ENCODE measurements around the gene FRMD3. TPM values are rescaled to one million over a fixed set of nuclear protein-coding genes. Genes with fewer than 3 reads are reported as not detected.
"Not testable (repeated sequence)": the region's sequence is repeated elsewhere in the genome, so short reads cannot be mapped to it uniquely, and the experiment has no call there.

The FRMD3 gene
- total RNA-seq, 1 donor from 2014 or later: 0.65 TPM

- no peak overlapping the region for H3K4me3 Mint-ChIP-seq (ENCODE audit: low read depth)
- no peaks in the 10 kb centered on the region for H3K27me3 Mint-ChIP-seq
- H3K9me3 Mint-ChIP-seq (ENCODE audit: low read depth): peaks cover 8% of the 10 kb centered on the region
- H3K27ac Mint-ChIP-seq: no peak overlapping the region
- no peak for DNase-seq (ENCODE audit: low spot score, unreplicated experiment)
- H3K4me1 Mint-ChIP-seq (ENCODE audit: low read depth): no peaks in the 10 kb centered on the region
- no peaks in the 10 kb centered on the region for H3K36me3 Mint-ChIP-seq (ENCODE audit: insufficient read depth)
- TF ChIP-seq, protein P1, sequence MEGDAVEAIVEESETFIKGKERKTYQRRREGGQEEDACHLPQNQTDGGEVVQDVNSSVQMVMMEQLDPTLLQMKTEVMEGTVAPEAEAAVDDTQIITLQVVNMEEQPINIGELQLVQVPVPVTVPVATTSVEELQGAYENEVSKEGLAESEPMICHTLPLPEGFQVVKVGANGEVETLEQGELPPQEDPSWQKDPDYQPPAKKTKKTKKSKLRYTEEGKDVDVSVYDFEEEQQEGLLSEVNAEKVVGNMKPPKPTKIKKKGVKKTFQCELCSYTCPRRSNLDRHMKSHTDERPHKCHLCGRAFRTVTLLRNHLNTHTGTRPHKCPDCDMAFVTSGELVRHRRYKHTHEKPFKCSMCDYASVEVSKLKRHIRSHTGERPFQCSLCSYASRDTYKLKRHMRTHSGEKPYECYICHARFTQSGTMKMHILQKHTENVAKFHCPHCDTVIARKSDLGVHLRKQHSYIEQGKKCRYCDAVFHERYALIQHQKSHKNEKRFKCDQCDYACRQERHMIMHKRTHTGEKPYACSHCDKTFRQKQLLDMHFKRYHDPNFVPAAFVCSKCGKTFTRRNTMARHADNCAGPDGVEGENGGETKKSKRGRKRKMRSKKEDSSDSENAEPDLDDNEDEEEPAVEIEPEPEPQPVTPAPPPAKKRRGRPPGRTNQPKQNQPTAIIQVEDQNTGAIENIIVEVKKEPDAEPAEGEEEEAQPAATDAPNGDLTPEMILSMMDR (IDR thresholded peaks at IDR 0.05; ENCODE audit: unreplicated experiment): no peak
Measured at GRCh38 chr9:83362341-83362995, 175.7 kb downstream of the FRMD3 start.

- no peaks in the 10 kb centered on the region for H3K36me3 Mint-ChIP-seq (ENCODE audit: insufficient read depth)
- no peaks in the 10 kb centered on the region for H3K4me1 Mint-ChIP-seq (ENCODE audit: low read depth)
- no peak for DNase-seq (ENCODE audit: low spot score, unreplicated experiment)
- peaks cover 8% of the 10 kb centered on the region for H3K9me3 Mint-ChIP-seq (ENCODE audit: low read depth)
- no peak overlapping the region for H3K4me3 Mint-ChIP-seq (ENCODE audit: low read depth)
- TF ChIP-seq, protein P1 (IDR thresholded peaks at IDR 0.05; ENCODE audit: unreplicated experiment): no peak
- H3K27me3 Mint-ChIP-seq: no peaks in the 10 kb centered on the region
- no peak overlapping the region for H3K27ac Mint-ChIP-seq
Measured at GRCh38 chr9:83359039-83359438, 179.2 kb downstream of the FRMD3 start.

DNA sequence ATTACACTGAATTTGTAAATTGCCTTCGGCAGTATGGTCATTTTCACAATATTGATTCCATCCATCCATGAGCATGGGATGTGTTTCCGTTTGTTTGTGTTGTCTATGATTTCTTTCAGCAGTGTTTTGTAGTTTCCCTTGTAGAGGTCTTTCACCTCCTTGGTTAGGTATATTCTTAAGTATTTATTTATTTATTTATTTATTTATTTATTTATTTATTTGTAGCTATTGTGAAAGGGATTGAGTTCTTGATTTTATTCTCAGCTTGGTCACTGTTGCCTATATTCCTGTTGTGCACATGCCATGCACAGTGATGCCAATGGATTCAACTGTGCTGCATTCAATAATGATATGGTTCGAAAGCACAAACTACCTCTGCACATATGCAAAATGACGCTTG, 179.7 kb downstream of the FRMD3 start:
- H3K4me3 Mint-ChIP-seq (ENCODE audit: low read depth); H3K27me3 Mint-ChIP-seq; H3K27ac Mint-ChIP-seq; H3K36me3 Mint-ChIP-seq (ENCODE audit: insufficient read depth); H3K4me1 Mint-ChIP-seq (ENCODE audit: low read depth); DNase-seq (ENCODE audit: low spot score, unreplicated experiment); H3K9me3 Mint-ChIP-seq (ENCODE audit: low read depth): not testable (repeated sequence)

- no peak for DNase-seq (ENCODE audit: low spot score, unreplicated experiment)
- peaks cover 9% of the 10 kb centered on the region for H3K4me1 Mint-ChIP-seq (ENCODE audit: low read depth)
- H3K4me3 Mint-ChIP-seq (ENCODE audit: low read depth): no peak overlapping the region
- TF ChIP-seq, protein P1 (IDR thresholded peaks at IDR 0.05; ENCODE audit: unreplicated experiment): no peak
- peaks cover 8% of the 10 kb centered on the region for H3K9me3 Mint-ChIP-seq (ENCODE audit: low read depth)
- H3K27ac Mint-ChIP-seq: no peak overlapping the region
- no peaks in the 10 kb centered on the region for H3K36me3 Mint-ChIP-seq (ENCODE audit: insufficient read depth)
- no peaks in the 10 kb centered on the region for H3K27me3 Mint-ChIP-seq
Measured at GRCh38 chr9:83355729-83356151, 182.5 kb downstream of the FRMD3 start.

DNA sequence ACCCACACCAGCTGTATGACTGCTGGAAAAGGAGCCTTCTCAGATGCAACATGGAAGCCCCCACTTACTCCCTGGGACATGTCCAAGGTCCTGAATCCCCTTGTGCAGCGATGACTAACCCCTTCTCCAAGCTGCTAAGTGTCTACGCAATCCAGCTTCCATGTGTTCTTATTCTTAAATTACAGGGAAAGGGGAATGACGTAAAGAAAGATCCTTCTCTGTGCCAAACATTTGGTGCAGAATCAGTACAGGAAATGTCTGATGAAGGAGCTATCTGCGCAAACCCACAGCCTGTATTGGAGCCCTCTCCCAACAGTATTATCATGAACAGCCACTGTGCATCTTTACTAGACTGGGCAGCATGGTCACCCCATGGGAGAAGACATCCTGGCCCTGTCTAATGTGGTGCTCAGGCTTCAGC, 183.2 kb downstream of the FRMD3 start:
- Mint-ChIP-seq H3K27ac (no peak overlapping the region), H3K4me1 (ENCODE audit: low read depth) (peaks cover 9% of the 10 kb centered on the region), H3K27me3 (no peaks in the 10 kb centered on the region), H3K36me3 (ENCODE audit: insufficient read depth) (no peaks in the 10 kb centered on the region), H3K4me3 (ENCODE audit: low read depth) (no peak overlapping the region), H3K9me3 (ENCODE audit: low read depth) (peaks cover 8% of the 10 kb centered on the region)
- DNase-seq (ENCODE audit: low spot score, unreplicated experiment): no peak
- TF ChIP-seq, protein P1 (IDR thresholded peaks at IDR 0.05; ENCODE audit: unreplicated experiment): no peak

DNA sequence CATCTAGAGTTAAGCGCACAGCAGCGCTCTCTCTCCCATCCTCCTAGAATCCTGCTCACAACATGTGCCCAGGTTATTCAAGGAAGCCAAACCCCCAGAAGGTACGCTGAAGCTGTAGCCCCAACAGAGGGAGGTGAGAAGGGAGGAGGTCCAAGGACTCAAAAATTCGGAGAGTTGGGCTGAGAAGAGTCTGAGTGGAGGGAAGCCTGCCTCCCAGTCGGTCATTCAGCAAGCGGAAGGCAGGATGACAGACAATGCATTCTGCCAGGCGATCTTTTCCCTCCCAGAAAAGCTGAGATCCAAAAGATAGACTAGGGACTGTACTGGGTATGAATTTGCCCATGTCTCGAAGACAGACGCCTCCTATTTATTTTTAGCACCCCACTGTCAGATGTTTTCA, 189.2 kb downstream of the FRMD3 start:
- TF ChIP-seq, protein P1 (IDR thresholded peaks at IDR 0.05; ENCODE audit: unreplicated experiment): no peak
- H3K27me3 Mint-ChIP-seq: peaks cover 5% of the 10 kb centered on the region
- H3K27ac Mint-ChIP-seq: no peak overlapping the region
- H3K4me3 Mint-ChIP-seq (ENCODE audit: low read depth): no peak overlapping the region
- peaks cover 9% of the 10 kb centered on the region for H3K4me1 Mint-ChIP-seq (ENCODE audit: low read depth)
- no peaks in the 10 kb centered on the region for H3K36me3 Mint-ChIP-seq (ENCODE audit: insufficient read depth)
- no peak for DNase-seq (ENCODE audit: low spot score, unreplicated experiment)
- no peaks in the 10 kb centered on the region for H3K9me3 Mint-ChIP-seq (ENCODE audit: low read depth)

Data from progenitor cell of endocrine pancreas (in vitro differentiated cells).